NCI-H524 (cell line): ENCODE results near the gene FBXO3.
"Not testable (repeated sequence)": the region's sequence is repeated elsewhere in the genome, so short reads cannot be mapped to it uniquely, and the experiment has no call there.

Experiments
- DNase-seq, 2 experiments: peaks; one replicate each; lab custom pipeline; 2025; lab: John Stamatoyannopoulos, UW

The FBXO3 gene, protein sequence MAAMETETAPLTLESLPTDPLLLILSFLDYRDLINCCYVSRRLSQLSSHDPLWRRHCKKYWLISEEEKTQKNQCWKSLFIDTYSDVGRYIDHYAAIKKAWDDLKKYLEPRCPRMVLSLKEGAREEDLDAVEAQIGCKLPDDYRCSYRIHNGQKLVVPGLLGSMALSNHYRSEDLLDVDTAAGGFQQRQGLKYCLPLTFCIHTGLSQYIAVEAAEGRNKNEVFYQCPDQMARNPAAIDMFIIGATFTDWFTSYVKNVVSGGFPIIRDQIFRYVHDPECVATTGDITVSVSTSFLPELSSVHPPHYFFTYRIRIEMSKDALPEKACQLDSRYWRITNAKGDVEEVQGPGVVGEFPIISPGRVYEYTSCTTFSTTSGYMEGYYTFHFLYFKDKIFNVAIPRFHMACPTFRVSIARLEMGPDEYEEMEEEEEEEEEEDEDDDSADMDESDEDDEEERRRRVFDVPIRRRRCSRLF

DNA sequence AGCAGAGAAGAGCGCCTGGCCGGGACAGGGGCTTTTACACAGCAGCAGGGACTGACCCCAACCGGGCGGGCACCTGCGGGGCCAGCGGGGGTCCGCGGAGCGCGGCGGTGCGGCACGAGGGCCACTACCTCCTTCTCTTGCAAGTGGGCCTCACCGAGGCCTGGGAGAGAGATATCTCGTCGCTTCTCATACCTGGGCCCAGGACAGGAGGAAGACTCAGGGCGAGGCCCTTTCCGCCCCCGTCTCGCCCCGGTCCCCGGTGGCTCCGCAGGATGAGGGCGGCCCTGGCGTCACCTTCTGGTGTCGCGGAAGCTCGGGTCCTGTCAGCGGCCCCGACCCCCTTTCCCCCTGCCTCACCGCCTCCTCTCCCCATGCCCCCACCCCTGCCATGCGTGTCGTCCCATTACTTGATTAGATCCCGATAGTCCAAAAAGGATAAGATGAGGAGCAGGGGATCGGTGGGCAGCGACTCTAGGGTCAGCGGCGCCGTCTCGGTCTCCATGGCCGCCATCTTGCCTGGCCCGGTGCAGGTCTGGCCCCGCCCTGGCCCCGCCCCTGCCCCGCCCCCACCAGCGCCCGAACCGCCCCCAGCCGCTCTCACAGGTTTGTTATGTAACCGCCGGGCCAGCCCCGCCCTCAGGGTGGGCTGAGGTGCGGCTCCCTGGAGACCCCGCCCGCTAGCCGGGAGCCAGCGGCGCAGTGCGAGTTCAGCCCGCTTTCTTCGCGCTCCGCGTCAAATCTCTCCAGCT, at the start of gene FBXO3:
FBXO3 (minus strand) TSS at position 534 of the 749 bp plus-strand sequence; CDS start at position 511, 23 bp downstream.
- DNase-seq: peak; percentile 68 to 85

DNA sequence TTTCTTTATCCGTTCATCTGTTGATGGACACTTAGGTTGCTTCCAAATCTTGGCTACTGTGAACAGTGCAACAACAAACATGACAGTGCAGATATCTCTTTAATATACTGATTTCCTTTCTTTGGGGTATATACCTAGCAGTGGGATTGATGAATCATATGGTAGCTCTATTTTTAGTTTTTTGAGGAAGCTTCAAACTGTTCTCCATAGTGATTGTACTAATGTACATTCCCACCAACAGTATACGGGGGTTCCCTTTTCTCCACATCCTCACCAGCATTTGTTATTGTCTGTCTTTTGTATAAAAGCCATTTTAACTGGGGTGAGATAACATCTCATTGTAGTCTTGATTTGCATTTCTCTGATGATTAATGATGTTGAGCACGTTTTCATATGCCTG, 48.7 kb upstream of the FBXO3 start:
- not testable (repeated sequence) for DNase-seq

- peak; percentile 40 to 79 for DNase-seq
Measured at GRCh38 chr11:33819278-33820035, 45.1 kb upstream of the FBXO3 start.

DNA sequence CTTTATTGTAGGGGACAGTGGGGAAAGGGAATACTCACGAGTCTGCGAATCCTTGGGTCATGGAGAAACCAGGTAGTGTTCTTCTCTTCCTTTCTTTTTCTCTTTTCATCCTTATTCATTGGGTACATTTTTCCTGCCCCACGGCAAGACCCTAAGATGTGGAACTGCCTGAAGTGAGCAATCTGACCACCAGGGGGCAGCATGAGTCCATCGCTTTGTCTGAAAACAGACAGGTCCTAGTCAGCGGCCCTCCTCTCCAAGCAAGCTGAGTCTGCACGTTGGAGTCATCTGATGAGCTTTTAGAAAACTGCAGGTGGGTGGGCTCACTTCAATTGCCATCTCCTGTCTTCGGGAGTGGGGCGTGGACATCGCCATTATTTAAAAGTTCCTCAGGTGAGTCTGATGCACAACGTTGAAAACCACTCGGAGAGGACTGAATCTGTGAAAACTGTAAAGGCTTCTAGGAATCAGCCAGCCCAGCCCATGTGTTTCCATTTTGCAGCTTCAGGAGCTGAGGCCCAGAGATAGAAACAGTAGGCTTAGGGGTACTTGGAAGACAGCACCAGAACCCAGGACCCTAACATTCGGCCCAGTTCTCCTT, 34.0 kb upstream of the FBXO3 start:
- peak; percentile 66 to 84 for DNase-seq

DNA sequence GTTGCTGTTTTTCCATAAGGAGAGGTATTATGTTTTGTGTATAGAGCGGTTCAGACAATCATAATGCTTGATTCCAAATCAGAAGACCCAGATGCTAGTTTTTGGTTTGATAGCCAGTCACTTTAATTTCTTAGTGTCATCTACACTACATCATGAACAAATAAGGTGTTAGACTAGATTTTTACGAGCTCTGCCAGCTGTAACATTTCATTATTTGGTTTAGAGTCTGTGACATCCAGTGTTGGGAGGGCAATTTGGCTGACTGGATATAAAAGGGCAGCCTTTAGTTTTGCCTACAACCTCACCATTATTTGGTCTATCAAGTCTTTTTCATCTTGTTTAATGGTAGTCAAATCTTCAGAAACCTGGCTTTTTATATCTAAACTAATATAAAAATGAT, 30.2 kb upstream of the FBXO3 start:
- peak in 1 of 2 experiments; percentile 28 for DNase-seq

DNA sequence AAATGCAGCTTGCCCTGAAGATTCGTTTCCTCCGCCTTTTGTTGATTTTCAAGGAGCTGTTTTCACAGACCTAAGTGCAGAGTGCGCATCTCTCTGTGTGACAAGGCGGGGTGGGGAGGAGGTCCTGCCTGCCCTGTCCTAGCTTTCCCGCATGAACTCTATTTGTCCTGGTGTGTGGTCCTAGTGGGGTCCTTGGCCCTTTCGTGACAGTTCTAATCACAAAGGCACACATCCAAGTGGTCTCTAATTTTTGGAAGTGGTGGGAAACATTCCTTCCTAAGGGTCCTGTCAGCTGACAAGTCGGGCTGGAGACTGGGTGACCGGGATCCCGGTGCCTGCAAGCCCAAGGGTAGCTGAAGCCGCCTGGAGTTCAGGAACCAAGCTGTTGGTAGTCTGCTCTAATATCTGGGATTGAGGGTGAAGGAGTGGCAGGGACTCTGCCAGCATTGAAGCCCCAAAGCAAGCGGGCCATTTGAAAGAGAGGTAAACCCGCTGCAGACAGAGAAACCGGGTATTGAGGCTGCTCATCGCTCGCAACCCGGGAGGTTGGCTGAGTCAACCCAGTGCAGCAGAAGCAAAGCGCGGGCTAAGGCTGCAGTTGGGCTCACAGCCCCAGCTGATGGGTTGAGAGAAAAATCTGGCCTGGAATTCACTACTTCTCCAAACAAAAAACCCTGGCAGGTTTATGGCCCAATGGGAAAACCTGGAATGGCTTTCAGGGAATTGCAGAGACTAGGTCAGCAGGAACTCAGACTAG, 28.1 kb upstream of the FBXO3 start:
- DNase-seq: peak; percentile 75 to 88

- DNase-seq: no peak
Measured at GRCh38 chr11:33801821-33802193, 27.5 kb upstream of the FBXO3 start.

DNA sequence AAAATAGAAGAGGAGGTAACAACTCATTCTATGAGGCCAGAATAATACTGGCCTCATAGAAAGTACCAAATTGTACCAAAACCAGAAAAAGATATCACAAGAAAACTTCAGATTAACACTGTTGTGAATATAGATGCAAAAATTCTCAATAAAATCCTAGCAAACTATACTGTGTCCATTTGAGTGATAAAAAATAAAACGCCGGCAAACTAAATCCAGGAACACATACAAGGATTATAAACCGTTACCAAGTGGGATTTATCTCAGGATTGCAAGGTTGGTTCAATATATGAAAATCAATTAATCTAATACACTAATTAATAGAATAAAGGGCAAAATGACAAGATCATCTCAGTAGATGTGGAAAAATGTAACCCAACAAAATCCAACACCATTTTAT, 23.6 kb upstream of the FBXO3 start:
- no peak for DNase-seq

DNA sequence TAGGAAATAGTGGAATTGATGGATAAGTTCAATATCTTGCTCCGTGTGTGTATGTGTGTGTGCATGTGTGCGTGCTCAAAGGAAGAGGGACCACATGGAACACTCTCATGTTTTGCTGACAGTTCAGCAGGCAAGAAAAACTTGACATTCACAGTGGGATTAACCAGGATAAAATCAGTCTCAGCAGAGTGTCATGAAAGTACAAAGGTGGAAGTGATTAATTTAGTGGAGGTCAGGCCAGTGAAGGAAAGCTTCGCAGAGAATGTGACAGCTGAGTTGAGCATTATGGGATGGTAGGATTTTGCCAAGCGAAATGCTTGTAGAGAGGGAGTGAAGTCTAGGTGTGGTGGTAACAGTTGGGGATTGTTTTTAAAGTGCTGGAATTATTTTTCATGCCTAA, 15.7 kb upstream of the FBXO3 start:
- DNase-seq: peak in 1 of 2 experiments; percentile 61

DNA sequence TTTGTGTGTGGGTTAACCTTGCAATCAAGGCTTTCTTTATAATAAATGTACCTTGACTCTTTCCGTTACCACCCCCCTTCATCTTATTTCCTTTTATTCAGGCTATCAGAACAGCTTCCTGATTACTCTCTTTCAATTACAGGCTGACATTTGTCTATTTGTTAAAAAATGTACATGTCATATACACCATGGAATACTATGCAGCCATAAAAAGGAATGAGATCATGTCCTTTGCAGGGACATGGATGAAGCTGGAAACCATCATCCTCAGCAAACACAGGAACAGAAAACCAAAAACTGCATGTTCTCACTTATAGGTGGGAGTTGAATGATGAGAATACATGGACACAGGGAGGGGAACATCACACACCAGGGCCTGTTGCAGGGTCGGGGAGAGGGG, 13.8 kb upstream of the FBXO3 start:
- DNase-seq: not testable (repeated sequence)

DNA sequence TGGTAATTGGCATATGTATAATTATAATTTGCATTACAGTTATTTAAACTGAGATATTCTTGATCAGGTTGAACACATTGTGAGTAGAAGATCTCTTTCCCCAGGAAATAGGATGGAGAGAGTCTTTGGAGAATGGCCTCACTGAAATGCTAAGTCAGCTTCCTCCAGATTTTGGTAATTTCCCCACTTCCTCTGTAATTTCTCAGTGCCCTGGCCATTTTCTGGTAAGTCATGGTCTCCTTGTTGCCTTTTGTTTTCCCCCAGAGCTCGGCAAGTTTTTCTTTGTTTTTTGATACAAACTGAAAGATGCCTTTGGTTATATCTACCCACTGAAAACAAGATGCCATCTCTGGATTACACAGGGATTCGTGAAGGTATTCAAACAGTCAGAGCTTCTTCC, 12.8 kb upstream of the FBXO3 start:
- DNase-seq: no peak

GRCh38 chr11:33785609-33786008, 11.3 kb upstream of the FBXO3 start:
- no peak for DNase-seq

- DNase-seq: no peak
Measured at GRCh38 chr11:33779849-33780528, 5.7 kb upstream of the FBXO3 start.

GRCh38 chr11:33778675-33779074, 4.4 kb upstream of the FBXO3 start:
- DNase-seq: peak; percentile 75 to 93

DNA sequence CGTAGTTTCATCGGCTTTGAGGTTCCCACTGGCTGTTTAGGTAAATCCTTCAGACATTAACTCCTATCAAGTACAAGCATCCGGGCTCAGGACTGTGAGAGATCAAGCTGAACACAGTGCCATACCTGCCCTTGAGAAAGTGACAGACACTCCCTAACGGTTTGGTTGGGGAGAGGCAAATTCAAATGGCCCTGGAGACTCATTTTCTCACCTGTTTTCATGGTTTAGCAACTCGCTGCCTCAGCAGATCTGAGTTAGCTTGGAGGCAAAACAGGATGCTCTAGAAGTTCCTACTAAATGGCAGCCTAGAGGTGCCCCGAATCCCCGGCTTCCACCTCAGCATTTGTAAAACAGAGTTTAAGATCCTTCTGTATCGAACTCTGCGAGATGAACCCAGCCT, 3.6 kb upstream of the FBXO3 start:
- DNase-seq: no peak

- no peak for DNase-seq
Measured at GRCh38 chr11:33775832-33776470, 1.6 kb upstream of the FBXO3 start.

- DNase-seq: no peak
Measured at GRCh38 chr11:33775467-33775807, 1.1 kb upstream of the FBXO3 start.

DNA sequence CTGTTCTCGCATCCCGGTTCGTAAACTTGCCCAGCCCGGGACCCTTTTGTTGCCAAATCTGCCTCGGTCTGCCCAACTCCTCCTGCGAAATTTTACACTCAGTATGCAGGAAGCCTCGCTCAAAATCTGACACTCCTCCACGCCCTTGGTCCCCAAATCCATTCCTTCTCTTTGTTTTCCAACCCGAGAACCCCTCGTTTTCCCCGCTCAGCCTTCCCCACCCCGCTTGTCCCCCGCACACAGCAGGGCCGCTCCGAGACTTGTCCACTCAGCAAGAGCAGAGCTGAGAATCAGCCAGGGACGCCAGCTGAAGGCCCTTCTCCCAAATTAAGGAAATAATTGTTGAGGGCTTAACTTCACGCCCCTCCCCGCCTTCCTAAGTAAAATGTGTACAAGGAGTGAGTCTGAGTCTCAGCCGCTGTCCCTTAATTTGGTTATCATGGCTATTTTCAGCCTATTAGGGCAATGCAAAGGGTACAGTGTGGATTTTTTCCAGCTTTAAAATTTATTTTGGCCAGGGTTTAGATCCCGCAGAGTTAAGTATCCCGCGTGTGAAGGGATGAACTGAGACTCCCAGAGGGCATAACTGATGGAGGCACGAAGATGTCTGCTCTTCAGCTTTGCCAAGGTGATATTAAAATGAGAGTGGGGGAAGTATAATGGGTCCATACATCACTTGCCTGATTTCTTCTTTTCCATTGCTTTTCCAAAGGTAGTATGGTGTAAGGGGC, 581 bp upstream of the FBXO3 start:
- peak in 1 of 2 experiments; percentile 48 for DNase-seq

DNA sequence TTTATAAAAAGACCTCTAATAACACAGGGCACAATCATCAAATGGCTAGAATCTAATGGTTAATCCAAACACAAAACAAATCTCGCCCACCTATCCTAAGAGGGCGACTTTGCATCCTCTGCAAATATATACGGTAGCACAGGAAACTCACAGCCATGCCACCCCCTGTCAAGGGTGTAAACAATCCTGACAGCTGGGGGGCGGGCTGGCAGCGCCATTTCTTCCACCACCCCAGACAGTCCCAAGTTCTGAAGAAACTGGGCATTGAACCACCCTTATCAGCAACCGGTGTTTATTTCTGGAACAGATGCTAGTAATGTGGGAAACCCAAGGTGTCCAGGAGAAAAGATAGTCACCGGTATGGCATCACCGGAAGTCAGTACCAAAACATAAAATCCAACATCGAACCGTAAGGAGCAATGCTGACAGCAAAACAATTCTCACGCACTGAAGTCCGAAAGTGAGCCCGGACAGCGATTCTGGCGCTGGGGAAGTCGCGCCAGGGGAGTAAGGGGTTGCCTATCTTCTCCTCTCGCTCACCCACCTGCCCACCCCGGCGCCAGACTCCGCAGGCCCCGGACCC, 825 bp downstream of the FBXO3 start:
- peak in 1 of 2 experiments; percentile 22 for DNase-seq
